HG03097 (cell line): ENCODE data around the gene DLL1.
"Not testable (repeated sequence)": the region's sequence is repeated elsewhere in the genome, so short reads cannot be mapped to it uniquely, and the experiment has no call there.

ENCODE experiments used
- ATAC-seq: cut with Tn5 transposase; IDR thresholded peaks from one replicate; pipeline ENCODE4 v1.9.1; 2021; ENCODE audit not compliant: unreplicated experiment, low FRiP score

Gene DLL1

GRCh38 chr6:170269151-170269845 lies 21.6 kb downstream of the DLL1 start:
- no peak for ATAC-seq

DNA sequence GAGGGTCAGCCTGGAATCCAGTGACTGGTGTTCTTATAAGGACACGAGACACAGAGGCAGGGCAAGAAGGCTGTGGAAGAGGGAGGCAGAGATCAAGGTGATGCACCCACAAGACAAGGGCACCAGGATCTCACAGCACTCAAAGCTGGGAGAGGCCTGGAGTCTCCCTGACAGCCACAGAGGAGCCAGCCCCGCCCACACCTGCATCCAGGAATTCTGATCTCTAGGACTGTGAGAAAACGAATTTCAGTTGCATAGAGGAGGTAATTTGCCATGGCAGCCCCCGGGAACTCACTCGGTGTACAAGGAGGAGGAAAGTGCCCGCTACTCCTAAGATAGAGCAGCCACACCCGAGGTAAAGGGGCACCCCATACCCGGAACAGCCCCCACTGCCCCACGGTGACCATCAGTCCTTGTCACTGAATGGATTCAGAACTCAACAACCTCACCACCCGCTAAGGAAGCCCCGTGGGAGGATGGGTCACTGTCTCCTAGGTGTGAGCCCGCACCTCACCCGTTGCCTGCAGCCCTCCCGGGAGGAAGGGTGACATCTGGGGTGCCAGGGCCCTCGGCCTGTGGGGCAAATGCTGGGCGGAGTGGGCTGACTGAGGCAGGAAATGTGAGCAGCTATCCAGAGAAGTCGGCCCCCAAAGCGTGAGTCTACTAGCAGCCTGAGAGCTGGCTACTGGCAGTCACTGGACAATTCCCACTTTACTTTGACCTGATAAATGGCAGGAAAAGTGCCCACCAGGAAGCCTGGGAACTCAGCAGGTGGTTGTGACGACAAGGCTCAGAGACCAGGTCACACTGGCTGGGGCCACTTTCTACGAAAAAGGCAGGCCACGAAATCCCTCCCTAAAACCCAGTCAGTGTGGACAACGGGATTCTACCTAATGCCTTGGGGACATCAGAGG lies 22.4 kb downstream of the DLL1 start:
- ATAC-seq = no peak

DNA sequence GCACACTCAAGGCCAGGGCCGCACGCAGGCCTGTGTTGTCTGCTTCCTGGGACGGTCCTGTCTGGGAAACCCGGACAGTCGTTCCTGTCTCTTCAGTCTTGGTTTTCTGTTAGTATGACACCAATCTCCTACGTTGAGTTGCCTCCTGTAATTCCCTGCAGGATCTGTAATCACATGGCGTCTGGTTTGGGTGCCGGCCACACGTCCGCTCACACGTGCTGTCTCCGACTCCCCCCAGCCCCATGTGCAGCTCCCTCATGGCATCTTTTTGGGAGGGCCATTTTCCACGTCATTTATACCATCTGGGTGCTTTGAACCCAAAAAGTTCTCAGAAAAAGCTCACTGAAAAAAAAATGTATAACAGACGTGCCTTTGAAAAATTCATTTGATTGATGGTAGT lies 23.2 kb downstream of the DLL1 start:
- ATAC-seq = no peak

DNA sequence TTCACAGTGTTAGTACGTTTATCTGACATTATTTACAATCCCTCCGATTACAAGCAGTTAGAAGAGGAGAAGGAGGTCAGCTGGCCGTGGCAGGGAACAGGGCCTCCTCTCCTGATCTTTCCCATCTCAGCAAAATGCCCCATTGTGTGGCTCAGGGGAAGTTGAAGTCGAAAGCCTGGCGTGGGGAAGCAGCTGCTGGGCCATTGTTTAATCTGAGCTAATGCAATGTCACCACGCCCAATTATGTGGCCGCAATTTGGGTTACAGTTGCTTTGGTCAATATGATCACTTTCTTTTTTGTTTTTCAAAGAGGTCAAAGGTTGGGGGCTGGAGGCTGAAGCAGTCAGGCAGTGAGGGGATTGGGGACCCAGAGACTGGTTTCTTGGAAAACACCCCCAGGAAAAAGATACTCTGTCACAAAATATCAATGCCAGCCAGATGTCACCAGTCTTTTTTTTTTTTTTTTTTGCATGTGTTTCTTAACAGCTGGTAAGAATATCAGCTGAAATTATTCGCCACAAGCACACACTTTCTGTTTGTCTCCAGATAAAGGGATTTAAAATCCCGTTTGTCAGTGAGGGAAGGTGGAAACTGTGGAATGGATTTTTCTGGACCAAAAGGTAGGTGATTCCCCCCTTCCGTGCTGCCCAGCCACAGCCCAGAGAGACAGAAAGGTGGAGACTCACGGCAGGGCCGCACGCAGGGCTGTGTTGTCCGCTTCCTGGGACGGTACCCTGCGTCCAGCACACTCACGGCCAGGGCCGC lies 24.6 kb downstream of the DLL1 start:
- no peak for ATAC-seq

DNA sequence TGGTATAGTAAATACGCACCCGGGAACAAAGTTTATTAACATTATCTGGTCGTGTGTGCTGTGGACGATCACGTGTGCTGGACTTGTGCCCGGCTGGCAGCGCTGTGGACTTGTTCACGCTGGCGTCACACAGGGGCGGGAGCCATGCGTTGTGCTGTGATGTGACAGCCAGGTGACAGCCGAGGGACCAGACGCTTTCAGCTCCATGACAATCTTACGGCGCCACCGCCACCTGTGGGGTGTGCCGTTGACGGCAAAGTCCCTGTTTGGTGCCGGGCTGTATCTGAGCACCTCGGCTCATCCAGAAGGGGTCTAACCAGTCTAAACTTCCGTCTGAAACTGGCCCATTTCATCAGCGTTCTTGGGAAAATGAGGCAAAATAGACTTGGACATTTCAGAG lies 25.2 kb downstream of the DLL1 start:
- no peak for ATAC-seq

GRCh38 chr6:170264644-170265043 lies 26.2 kb downstream of the DLL1 start:
- not testable (repeated sequence) for ATAC-seq

DNA sequence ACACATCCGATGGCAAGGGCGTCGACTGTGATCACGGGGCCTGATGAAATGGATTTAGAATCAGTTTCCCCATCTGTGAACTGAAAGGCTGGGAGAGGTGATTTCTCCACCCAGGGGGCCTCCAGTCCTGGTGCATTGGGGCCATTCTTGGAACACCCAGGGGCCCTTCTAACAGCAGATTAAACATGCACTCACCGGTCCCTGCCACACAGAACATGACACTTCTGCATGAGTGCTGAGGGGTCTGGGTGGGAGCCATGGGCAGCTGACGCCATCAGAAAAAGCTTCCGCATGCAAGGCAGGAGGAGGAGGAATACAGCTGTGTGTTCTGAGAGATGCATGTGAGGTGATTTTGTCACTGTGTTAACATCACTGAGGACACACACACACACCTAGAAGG lies 26.8 kb downstream of the DLL1 start:
- no peak for ATAC-seq

DNA sequence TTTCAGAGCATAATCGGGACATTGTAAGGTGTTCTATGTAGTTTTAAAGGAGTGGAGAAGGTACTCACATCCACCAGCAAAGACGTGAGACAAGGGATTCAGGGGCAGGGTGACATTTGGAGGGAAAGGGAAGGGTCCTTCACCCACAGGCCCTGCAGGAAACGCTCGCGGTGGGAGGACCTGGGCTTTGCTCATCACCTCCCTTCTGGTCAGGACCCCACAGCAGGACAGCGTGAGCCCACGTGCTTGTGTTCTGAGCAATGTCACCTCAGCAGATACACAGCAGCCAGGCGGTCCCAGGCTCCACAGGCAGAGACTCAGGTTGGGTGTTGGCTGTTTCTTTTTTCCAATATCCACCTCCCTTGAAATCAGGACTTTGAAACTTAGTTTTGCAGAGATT lies 27.5 kb downstream of the DLL1 start:
- ATAC-seq = no peak

GRCh38 chr6:170262489-170263088 lies 28.3 kb downstream of the DLL1 start:
- no peak for ATAC-seq

DNA sequence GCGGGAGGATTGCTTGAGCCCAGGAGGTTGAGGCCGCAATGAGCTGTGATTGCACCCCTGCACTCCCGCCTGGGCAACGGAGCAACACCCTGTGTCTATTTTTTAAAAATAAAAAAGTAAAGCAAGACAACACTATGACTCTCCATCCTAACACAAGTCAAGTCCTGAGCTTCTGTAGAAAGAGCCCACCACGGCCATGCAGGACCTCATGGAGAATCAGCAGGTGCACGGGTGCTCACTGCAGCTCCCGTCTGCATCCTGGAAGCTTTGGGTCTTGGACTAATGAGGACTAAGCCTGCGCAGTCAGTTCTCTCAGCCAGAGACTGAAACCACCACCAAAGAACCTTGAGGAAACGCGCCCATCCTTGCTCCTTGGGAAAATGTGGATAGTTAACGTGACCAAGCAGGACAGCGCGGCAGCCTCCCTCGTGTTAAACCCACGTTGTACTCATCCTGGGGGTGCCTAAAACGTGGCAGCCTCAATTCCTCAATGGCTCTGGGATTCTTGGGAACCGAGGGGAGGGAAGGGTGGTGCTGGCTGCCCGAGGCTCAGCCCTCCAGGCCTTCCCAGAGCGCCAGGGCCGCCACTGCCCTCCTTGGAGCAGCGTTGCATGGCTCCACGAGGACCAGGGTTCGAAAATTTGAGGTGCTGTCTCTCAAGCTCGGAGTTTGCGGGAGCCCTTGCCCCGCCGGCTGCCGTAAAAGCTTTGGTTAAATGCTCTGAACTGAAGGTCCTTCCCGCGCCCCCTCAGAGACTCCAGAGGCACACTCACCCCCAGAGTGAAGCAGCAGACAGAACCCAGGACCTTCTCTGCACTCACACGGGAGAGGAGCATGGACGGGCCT lies 29.0 kb downstream of the DLL1 start:
- no peak for ATAC-seq

GRCh38 chr6:170260686-170261085 lies 30.2 kb downstream of the DLL1 start:
- no peak for ATAC-seq

GRCh38 chr6:170259278-170259677 lies 31.6 kb downstream of the DLL1 start:
- no peak for ATAC-seq

GRCh38 chr6:170258407-170258806 lies 32.5 kb downstream of the DLL1 start:
- no peak for ATAC-seq

GRCh38 chr6:170257376-170257775 lies 33.5 kb downstream of the DLL1 start:
- ATAC-seq = no peak

GRCh38 chr6:170256641-170257040 lies 34.2 kb downstream of the DLL1 start:
- ATAC-seq = no peak

DNA sequence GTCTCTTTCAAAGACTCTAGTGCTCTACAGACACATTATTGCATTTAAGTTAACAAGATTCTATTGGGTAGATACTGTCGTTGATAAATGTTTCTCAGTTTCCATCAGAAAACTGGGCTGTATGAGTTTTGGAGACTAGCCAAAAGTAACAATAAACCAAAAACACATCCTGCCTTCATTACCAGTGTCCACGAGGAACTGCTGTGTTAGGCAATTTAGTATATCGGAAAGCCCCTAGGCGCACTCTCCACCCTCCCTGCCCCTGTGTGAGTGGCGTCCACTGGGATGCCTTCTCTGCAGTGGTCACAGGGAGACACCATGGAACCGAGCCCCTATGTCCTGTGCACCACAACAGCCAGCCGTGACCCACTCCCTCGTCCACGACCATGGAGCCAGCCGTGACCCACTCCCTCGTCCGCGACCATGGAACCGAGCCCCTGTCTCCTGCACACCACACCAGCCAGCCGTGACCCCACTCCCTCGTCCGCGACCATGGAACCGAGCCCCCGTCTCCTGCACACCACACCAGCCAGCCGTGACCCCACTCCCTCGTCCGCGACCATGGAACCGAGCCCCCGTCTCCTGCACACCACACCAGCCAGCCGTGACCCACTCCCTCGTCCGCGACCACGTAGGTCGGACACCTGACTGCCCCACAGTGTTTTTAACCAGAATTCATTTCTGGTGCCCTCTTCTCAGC lies 35.3 kb downstream of the DLL1 start:
- ATAC-seq = no peak

DNA sequence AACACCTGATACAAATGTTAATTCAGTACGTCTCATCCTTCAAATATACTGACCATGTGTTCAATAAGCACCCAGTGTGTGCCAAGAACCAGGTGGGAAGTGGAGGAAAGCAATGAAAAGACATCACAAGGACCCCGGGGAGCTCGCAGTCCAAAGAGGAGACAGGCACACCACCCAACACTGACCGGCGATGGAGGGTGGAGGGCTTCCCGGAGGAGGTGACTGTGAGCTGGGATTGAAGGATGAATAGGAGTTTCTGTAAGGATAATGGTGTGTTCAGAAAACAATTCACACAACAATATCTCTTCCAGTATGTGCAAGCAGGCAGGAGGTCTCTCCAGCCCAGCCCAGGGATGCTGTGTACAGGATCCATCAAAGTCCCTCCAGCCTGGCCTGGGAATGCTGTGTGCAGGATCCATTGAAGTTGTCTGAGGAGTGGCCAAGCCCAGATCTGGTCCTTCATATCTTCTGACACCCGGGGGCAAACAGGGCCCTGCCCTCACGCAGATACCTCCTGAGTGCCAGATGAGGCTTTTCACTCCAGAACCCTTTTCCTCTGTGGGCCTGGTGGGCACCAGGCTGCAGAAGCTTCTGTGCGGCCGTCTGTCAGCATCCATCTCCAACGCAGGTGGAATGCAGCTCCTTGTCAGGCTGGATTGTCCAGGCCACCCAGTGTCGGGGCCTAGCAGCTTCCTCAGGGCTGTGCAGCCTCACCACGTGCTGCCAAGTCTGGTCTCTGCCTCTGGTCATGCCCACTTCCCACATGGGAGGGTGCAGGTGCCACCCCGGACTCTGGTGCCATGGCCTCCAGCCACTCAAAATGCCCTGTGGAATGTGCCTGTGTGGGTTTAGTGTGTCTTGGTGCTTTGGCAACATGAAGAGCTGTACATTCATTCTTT lies 36.3 kb downstream of the DLL1 start:
- ATAC-seq = no peak

DNA sequence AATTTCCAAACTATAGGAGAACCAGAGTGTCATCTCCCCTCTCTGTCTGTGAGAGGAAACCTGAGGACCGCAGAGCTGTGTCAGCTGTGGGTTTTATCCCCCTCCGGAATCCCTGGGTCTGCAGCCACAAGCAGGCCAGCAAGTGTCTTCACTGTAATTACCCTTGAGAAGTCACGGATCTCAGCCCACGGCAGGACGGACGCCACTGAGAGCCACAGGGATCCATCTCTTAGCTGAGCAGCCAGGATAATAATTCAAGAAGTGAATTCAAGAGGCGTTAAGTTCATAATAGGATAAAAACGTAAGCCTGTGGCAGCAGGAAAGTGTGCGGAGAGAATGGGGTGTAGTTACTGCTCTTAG lies 37.0 kb downstream of the DLL1 start:
- ATAC-seq = no peak
